IMR-90 (cell line): ENCODE results near the gene CD180. TPM values are rescaled to one million over a fixed set of nuclear protein-coding genes. Genes with fewer than 3 reads are reported as not detected.

Source experiments
- ATAC-seq: fragments of 200-7000 bp; cut with Tn5 transposase; 2 replicates; pipeline ENCODE4 v1.9.1; 2020; ENCODE audit warnings: low read depth, mild to moderate bottlenecking, moderate library complexity
- BruUV-seq: library from RNA; stranded (reverse); fragments of 400-500 nt; replicated peaks from 2 replicates; lab custom pipeline; 2021; lab: Mats Ljungman, UMichigan
- CTCF ChIA-PET: fragments of 300-600 bp; formaldehyde crosslinking; extraction: SDS; loops from one replicate; lab custom pipeline; 2021; ENCODE audit warnings: antibody characterized with exemption; lab: Yijun Ruan, JAX
- POLR2A ChIA-PET: fragments of 300-600 bp; sonication (Branson Sonifier 250); formaldehyde crosslinking; loops from one replicate; lab custom pipeline; 2022; ENCODE audit warnings: antibody characterized with exemption; ENCODE audit not compliant: unreplicated experiment; lab: Charles Lee
- DNase-seq: peaks from one replicate; pipeline ENCODE4 v3.0.0; 2013
- H2AFZ ChIP-seq: replicated peaks from 2 replicates; pipeline ENCODE3; 2013; ENCODE audit warnings: low read length, mild to moderate bottlenecking; ENCODE audit not compliant: poor library complexity
- H2AK5ac ChIP-seq: 2 replicates; pipeline ENCODE4 v1.6.1; 2013; ENCODE audit warnings: low read depth, low read length, inconsistent platforms
- H2AK9ac ChIP-seq: replicated peaks from 2 replicates; pipeline ENCODE3; 2013; ENCODE audit warnings: mild to moderate bottlenecking, low read depth, low read length, moderate library complexity; ENCODE audit not compliant: poor library complexity
- H2BK120ac ChIP-seq: 2 replicates; pipeline ENCODE4 v1.6.1; 2013; ENCODE audit warnings: low read depth, low read length, inconsistent platforms
- H2BK15ac ChIP-seq: 3 replicates; pipeline ENCODE4 v1.6.1; 2013; ENCODE audit warnings: low read depth, low read length, inconsistent platforms
- H2BK20ac ChIP-seq: 2 replicates; pipeline ENCODE4 v1.6.1; 2013; ENCODE audit warnings: low read depth, mild to moderate bottlenecking, inconsistent platforms, low read length, moderate library complexity
- H2BK5ac ChIP-seq: 2 replicates; pipeline ENCODE4 v1.6.1; 2013; ENCODE audit warnings: mild to moderate bottlenecking, low read depth, low read length, inconsistent platforms; ENCODE audit not compliant: poor library complexity, severe bottlenecking
- H3K14ac ChIP-seq: replicated peaks from 2 replicates; pipeline ENCODE4 v1.6.1; 2013; ENCODE audit warnings: low read depth, low read length, inconsistent platforms
- H3K18ac ChIP-seq: 2 replicates; pipeline ENCODE4 v1.6.1; 2013; ENCODE audit warnings: low read depth, low read length, control low read depth
- H3K23ac ChIP-seq: 2 replicates; pipeline ENCODE4 v1.6.1; 2013; ENCODE audit warnings: low read depth, low read length, inconsistent platforms
- H3K27ac ChIP-seq: 2 replicates; pipeline ENCODE4 v1.5.1; 2013; ENCODE audit warnings: mild to moderate bottlenecking, control low read depth, low read length; ENCODE audit not compliant: insufficient read depth
- H3K27me3 ChIP-seq: 2 replicates; pipeline ENCODE4 v1.6.1; 2013; ENCODE audit warnings: low read length; ENCODE audit not compliant: control insufficient read depth, insufficient read depth
- H3K36me3 ChIP-seq: 2 replicates; pipeline ENCODE4 v1.6.1; 2013; ENCODE audit warnings: low read length, mixed read lengths; ENCODE audit not compliant: control insufficient read depth, insufficient read depth
- H3K4ac ChIP-seq: 2 replicates; pipeline ENCODE4 v1.6.1; 2013; ENCODE audit warnings: low read depth, low read length, inconsistent platforms
- H3K4me1 ChIP-seq: 2 replicates; pipeline ENCODE4 v1.6.1; 2013; ENCODE audit warnings: low read length, mixed read lengths; ENCODE audit not compliant: control insufficient read depth, insufficient read depth
- H3K4me2 ChIP-seq: 2 replicates; pipeline ENCODE4 v1.6.1; 2013; ENCODE audit warnings: low read depth, mild to moderate bottlenecking, control low read depth, low read length, moderate library complexity
- H3K4me3 ChIP-seq: 2 replicates; pipeline ENCODE4 v1.5.1; 2013; ENCODE audit warnings: low read depth, mild to moderate bottlenecking, control low read depth, low read length, moderate library complexity; ENCODE audit not compliant: insufficient read depth
- H3K56ac ChIP-seq: 2 replicates; pipeline ENCODE4 v1.6.1; 2013; ENCODE audit warnings: low read length, inconsistent platforms; ENCODE audit not compliant: insufficient read depth; ENCODE audit errors: extremely low read depth
- H3K79me1 ChIP-seq, 2 experiments: 2 replicates each; pipeline ENCODE4 v1.6.1; 2013; ENCODE audit warnings: low read length in 2 of 2, inconsistent platforms in 1 of 2, low read depth in 1 of 2
- H3K9ac ChIP-seq: 2 replicates; pipeline ENCODE4 v1.6.1; 2013; ENCODE audit warnings: low read depth, low read length, control low read depth
- H3K9me1 ChIP-seq: 2 replicates; pipeline ENCODE4 v1.6.1; 2013; ENCODE audit warnings: low read length, inconsistent platforms; ENCODE audit not compliant: insufficient read depth
- H3K9me3 ChIP-seq: 2 replicates; pipeline ENCODE4 v1.6.1; 2013; ENCODE audit warnings: low read length; ENCODE audit not compliant: control insufficient read depth, insufficient read depth
- H4K20me1 ChIP-seq: 2 replicates; pipeline ENCODE4 v1.6.1; 2013; ENCODE audit warnings: low read length, inconsistent platforms; ENCODE audit not compliant: insufficient read depth
- H4K5ac ChIP-seq: 2 replicates; pipeline ENCODE4 v1.6.1; 2013; ENCODE audit warnings: mild to moderate bottlenecking, low read depth, low read length, control low read depth
- H4K8ac ChIP-seq, 2 experiments: 2 replicates each; pipeline ENCODE4 v1.6.1; 2013; ENCODE audit warnings: low read depth in 2 of 2, low read length in 2 of 2, control low read depth in 1 of 2, inconsistent platforms in 1 of 2
- H4K91ac ChIP-seq: 2 replicates; pipeline ENCODE4 v1.6.1; 2013; ENCODE audit warnings: low read depth, low read length, inconsistent platforms; ENCODE audit not compliant: insufficient read depth
- BHLHE40 ChIP-seq: fragments of 150-350 bp; IDR thresholded peaks from 2 replicates; pipeline ENCODE4 v1.6.1; 2016; ENCODE audit warnings: mild to moderate bottlenecking, low read depth, low read length
- CEBPB ChIP-seq: IDR thresholded peaks from 2 replicates; pipeline ENCODE4 v1.6.1; 2012; ENCODE audit warnings: low read depth, low read length, improper control_type of control experiment
- CHD1 ChIP-seq: IDR thresholded peaks from 2 replicates; pipeline ENCODE4 v1.6.1; 2012; ENCODE audit warnings: low read depth, low read length, improper control_type of control experiment
- FOS ChIP-seq: fragments of 150-350 bp; IDR thresholded peaks from 2 replicates; pipeline ENCODE4 v1.6.1; 2016; ENCODE audit warnings: low read depth, low read length
- MAFK ChIP-seq: IDR thresholded peaks from 2 replicates; pipeline ENCODE4 v1.6.1; 2012; ENCODE audit warnings: low read depth, low read length, improper control_type of control experiment
- MAZ ChIP-seq: IDR thresholded peaks from 2 replicates; pipeline ENCODE4 v1.6.1; 2012; ENCODE audit warnings: low read depth, mild to moderate bottlenecking, low read length, improper control_type of control experiment, moderate library complexity, borderline replicate concordance
- MXI1 ChIP-seq: IDR thresholded peaks from 2 replicates; pipeline ENCODE4 v1.6.1; 2012; ENCODE audit warnings: low read depth, mild to moderate bottlenecking, low read length, moderate library complexity, borderline replicate concordance
- NFE2L2 ChIP-seq: fragments of 150-350 bp; IDR thresholded peaks from 2 replicates; pipeline ENCODE4 v1.6.1; 2016; ENCODE audit warnings: low read depth, mild to moderate bottlenecking, low read length
- POLR2A ChIP-seq: IDR thresholded peaks from 2 replicates; pipeline ENCODE4 v1.6.1; 2012; ENCODE audit warnings: mild to moderate bottlenecking, low read depth, low read length
- RAD21 ChIP-seq: IDR thresholded peaks from 2 replicates; pipeline ENCODE4 v1.6.1; 2012; ENCODE audit warnings: low read length, improper control_type of control experiment
- RCOR1 ChIP-seq: IDR thresholded peaks from 2 replicates; pipeline ENCODE4 v1.6.1; 2012; ENCODE audit warnings: mild to moderate bottlenecking, low read length, improper control_type of control experiment; ENCODE audit not compliant: insufficient replicate concordance
- RFX5 ChIP-seq: IDR thresholded peaks from 2 replicates; pipeline ENCODE4 v1.8.0; 2012; ENCODE audit warnings: low read depth, mild to moderate bottlenecking, low read length, moderate library complexity
- USF2 ChIP-seq: fragments of 150-350 bp; IDR thresholded peaks from 2 replicates; pipeline ENCODE4 v1.6.1; 2017; ENCODE audit warnings: mild to moderate bottlenecking, antibody characterized with exemption, low read length, low read depth
- WGBS, 2 experiments: methylation state at CpG; one replicate each; pipeline versions ENCODE4 v1.1.5 to v1.1.7; 2013; ENCODE audit warnings: missing lambda C conversion rate in 2 of 2; ENCODE audit not compliant: insufficient read length in 1 of 2; ENCODE audit errors: extremely low coverage in 2 of 2; 5-methylcytosine and 5-hydroxymethylcytosine counted together
- dilution Hi-C: fragments of 300-500 bp; cut with HindIII; formaldehyde crosslinking; loops from one replicate; pipeline ENCODE4 v1.14.3; 2018; ENCODE audit warnings: low sequenced_read_pairs; ENCODE audit not compliant: unreplicated experiment
- in situ Hi-C: fragments of 300-500 bp; cut with MboI; formaldehyde crosslinking; loops from 3 replicates; pipeline ENCODE4 v1.14.3; 2019; ENCODE audit warnings: low sequenced_read_pairs, inconsistent platforms, mixed read lengths
- intact Hi-C: fragments of 100-400 bp; cut with micrococcal nuclease; formaldehyde crosslinking; loops from 2 replicates; pipeline ENCODE4 v1.10.0; 2022
- polyA plus RNA-seq, 3 experiments: library from polyadenylated mRNA; depleted of rRNA; stranded (reverse); fragments of >200 nt; gene quantifications; 2 replicates each; pipeline ENCODE4 v1.2.3, GENCODE V29; 2012; ENCODE audit warnings: low replicate concordance in 1 of 3
- total RNA-seq: library from RNA; depleted of rRNA; stranded (reverse); fragments of >200 nt; gene quantifications from 2 replicates; pipeline ENCODE4 v1.2.3, GENCODE V29; 2012
- TF ChIP-seq, protein P1 (sequence below): conservative IDR thresholded peaks from 2 replicates; pipeline ENCODE4 v1.5.1; 2012; ENCODE audit warnings: mild to moderate bottlenecking, low read depth, low read length, improper control_type of control experiment

CD180 gene
- total and polyA plus RNA-seq, 2 of the 4 experiments (the other 2 are of a cell fraction): not detected

DNA sequence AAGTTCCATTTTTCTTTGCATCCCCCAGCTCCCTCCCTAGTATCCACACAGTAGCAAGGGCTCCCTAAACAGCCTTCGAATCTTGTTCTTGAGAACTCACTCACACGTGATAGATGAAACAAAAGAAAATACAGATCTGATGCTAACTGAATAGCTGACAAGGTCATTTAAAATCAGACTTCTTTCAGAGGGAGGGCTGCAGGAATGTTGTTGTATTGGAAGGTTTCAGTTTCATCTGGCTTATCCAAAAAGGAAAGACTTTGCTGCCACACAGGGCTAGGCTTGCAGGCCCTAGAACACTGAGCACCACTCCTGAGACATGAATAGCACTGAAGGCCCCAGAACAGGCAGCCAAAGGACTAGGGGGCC lies 3.2 kb downstream of the CD180 start:
- no peaks in the 10 kb centered on the region for H3K79me1 ChIP-seq
- H2BK20ac ChIP-seq: no peak overlapping the region
- H3K9ac ChIP-seq: no peak overlapping the region
- no peak overlapping the region for H3K4ac ChIP-seq
- no peak overlapping the region for H2BK120ac ChIP-seq
- dilution Hi-C loops: no loop called here
- H2AFZ ChIP-seq: no peak overlapping the region
- no peak overlapping the region for H2AK5ac ChIP-seq
- no peak overlapping the region for H3K27ac ChIP-seq
- ChIA-PET POLR2A (no interaction called here), CTCF (no interaction called here)
- H3K9me3 ChIP-seq: 0 out of 2 replicates have a peak, but pooled peaks cover 2% of the 10 kb centered on the region
- no peaks in the 10 kb centered on the region; the same call in 1 of the 2 replicates for H3K9me1 ChIP-seq
- no peak overlapping the region for H4K8ac ChIP-seq
- H2AK9ac ChIP-seq: no peak overlapping the region
- BruUV-seq: no TSS peak
- no peak for ATAC-seq
- no peak overlapping the region for H3K4me3 ChIP-seq
- H3K36me3 ChIP-seq: no peaks in the 10 kb centered on the region
- H4K5ac ChIP-seq: no peak overlapping the region
- H3K23ac ChIP-seq: no peak overlapping the region
- H3K27me3 ChIP-seq: 0 out of 2 replicates have a peak, but pooled peaks cover 2% of the 10 kb centered on the region
- H2BK5ac ChIP-seq: no peak overlapping the region
- H3K14ac ChIP-seq: no peak overlapping the region
- no peak overlapping the region for H4K91ac ChIP-seq
- H3K18ac ChIP-seq: no peak overlapping the region
- no CpG with 5 or more reads among the region's 2 CpGs for WGBS, 2 experiments
- TF ChIP-seq BHLHE40 (no peak), CHD1 (no peak), NFE2L2 (no peak), MAZ (no peak), FOS (no peak), RCOR1 (no peak), MAFK (no peak), CEBPB (no peak), RAD21 (no peak), RFX5 (no peak), USF2 (no peak), MXI1 (no peak), POLR2A (no peak)
- TF ChIP-seq, protein P1, sequence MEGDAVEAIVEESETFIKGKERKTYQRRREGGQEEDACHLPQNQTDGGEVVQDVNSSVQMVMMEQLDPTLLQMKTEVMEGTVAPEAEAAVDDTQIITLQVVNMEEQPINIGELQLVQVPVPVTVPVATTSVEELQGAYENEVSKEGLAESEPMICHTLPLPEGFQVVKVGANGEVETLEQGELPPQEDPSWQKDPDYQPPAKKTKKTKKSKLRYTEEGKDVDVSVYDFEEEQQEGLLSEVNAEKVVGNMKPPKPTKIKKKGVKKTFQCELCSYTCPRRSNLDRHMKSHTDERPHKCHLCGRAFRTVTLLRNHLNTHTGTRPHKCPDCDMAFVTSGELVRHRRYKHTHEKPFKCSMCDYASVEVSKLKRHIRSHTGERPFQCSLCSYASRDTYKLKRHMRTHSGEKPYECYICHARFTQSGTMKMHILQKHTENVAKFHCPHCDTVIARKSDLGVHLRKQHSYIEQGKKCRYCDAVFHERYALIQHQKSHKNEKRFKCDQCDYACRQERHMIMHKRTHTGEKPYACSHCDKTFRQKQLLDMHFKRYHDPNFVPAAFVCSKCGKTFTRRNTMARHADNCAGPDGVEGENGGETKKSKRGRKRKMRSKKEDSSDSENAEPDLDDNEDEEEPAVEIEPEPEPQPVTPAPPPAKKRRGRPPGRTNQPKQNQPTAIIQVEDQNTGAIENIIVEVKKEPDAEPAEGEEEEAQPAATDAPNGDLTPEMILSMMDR: no peak
- H2BK15ac ChIP-seq: no peak overlapping the region
- H3K56ac ChIP-seq: no peak overlapping the region
- H3K4me2 ChIP-seq: no peak overlapping the region
- intact Hi-C loops: no loop called here
- in situ Hi-C loops: no loop called here
- no peaks in the 10 kb centered on the region for H4K20me1 ChIP-seq
- no peaks in the 10 kb centered on the region for H3K4me1 ChIP-seq
- DNase-seq: no peak
